HG03575 (cell line): Measurements from ENCODE around the gene PPP1R16B.

Source experiments
- ATAC-seq: cut with Tn5 transposase; IDR thresholded peaks from one replicate; pipeline ENCODE4 v1.9.1; 2021; ENCODE audit not compliant: unreplicated experiment, insufficient number of reproducible peaks, low FRiP score; ENCODE audit errors: extremely low read depth

Gene PPP1R16B

DNA sequence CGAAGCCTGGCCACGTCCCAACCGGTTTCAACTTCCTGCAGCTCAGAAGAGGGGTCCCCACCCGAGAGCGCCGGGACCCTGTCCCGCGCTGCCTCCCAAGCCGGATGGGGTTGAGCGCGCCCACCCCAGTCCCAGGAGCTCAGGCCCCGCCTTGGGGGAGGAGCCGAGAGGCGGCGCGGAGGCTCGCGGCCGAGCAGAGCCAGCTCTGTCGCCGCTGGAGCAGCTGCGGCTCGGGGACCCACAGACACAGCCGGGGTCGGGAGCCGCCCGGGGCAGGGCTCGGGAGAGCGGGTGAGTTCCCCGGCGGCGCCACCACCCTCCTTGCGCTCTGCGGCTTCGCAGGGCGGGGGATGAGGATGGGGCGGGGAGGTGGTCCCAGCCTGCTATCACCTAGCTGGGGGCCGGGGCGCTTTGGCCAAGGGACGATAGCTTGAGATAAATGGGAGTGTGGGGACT, at the start of gene PPP1R16B:
Gene PPP1R16B, plus strand, starts transcription at position 196 of the 456 bp plus-strand sequence. CDS start 30,229 bp downstream, outside the sequence.
- ATAC-seq = no peak

- ATAC-seq = no peak
Measured at GRCh38 chr20:38757145-38757775, 48.2 kb upstream of the PPP1R16B start.

DNA sequence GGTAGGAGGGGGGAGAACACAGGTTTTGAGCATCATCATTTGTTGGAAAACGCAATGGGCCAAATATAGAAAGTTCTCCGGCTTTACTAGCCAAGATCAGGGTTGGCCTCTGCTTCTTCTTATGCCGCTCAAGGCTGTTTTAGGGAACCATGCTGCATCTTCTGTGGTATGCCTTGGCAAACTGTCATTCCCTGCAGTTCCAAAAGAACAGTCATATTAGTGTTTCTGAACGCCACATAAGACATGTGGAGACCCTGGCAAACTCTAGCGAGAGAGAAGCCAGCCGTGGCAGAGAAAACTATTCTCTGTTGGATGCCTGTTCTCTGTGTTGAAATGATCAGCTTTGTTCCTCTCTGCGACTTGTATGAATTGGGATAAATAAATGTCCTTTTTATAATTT, 46.4 kb upstream of the PPP1R16B start:
- ATAC-seq = no peak

DNA sequence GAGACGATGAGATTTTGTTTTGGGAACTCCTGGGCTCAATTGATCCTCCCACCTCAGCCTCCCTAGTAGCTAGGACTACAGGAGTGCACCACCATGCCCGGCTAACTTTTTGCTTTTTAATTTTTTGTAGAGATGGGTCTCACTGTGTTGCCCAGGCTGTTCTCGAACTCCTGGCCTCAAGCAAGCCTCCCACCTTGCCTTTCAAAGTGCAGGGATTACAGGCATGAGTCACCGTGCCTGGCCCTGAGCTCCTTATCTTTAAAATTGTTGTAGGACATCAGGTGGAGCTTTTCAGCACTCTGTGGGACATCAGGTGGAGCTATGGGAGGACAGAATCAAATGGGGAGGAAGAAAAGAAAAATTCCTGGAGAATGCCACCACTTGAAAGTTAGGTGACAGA, 44.5 kb upstream of the PPP1R16B start:
- ATAC-seq = no peak

DNA sequence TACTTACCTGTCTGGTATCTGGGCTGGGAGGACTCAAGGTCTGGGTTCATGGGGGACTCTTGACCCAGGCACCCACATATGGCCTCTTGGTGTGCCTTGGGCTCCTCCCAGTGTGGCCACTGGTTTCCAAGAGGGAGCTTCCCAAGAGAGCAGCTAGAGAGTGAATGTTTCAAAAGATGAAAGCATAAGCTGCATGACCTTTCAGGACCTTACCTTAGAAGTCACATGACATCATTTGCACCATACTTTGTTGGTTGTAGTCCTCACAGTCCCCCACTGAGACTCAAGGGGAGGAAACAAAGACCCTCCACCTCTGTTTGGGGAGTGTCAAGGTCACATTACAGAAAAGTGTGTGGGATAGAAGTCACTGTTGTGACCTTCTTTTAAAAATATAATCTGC, 43.3 kb upstream of the PPP1R16B start:
- ATAC-seq = no peak

GRCh38 chr20:38763616-38764015, 41.9 kb upstream of the PPP1R16B start:
- ATAC-seq = no peak

GRCh38 chr20:38764567-38765318, 40.8 kb upstream of the PPP1R16B start:
- no peak for ATAC-seq

- ATAC-seq = no peak
Measured at GRCh38 chr20:38766071-38766470, 39.4 kb upstream of the PPP1R16B start.

DNA sequence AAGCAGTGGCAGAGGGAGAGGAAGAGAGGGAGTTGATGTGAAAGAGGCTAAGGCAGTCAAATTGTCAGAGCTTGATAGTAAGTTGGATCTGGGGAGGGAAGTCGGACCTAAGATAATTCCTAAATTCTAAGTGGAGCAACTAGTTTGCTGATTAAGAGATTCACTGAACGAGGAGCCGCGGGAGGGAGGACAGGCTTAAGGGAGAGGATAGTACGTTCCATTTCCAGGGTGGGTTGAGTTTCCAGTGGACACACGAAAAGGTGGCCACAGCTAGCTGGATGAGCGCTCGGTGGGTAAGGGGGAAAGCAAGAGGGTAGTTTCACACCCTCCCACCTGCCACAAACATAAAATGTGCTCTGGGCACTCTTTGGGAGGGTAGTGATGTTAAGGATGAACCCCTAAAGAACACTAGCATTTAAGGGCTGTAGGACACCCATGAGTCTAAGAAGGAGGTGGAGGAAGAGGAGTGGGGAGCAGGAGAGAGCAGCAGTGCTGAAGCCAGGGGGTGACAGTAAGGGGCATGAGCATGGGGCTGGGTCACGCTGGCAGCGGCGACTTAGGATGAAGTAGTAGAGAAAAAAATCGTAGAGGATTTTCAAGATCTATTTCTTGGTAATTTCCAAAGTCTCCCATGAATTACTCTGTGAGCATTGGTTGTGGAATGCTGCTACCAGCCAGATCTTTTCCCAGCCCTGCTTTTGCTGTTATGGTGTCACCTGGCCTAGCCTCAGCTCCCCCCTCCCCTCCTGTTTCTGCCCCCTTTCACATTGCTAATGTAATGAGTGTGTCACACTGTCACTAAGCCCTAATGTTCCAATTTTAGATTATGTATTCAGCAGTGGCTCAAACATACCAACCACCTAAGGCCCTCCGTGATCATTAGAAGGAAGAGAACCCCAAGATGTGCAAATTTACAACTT, 35.9 kb upstream of the PPP1R16B start:
- no peak for ATAC-seq

- ATAC-seq = no peak
Measured at GRCh38 chr20:38770546-38770945, 35.0 kb upstream of the PPP1R16B start.

GRCh38 chr20:38770970-38771369, 34.5 kb upstream of the PPP1R16B start:
- no peak for ATAC-seq

DNA sequence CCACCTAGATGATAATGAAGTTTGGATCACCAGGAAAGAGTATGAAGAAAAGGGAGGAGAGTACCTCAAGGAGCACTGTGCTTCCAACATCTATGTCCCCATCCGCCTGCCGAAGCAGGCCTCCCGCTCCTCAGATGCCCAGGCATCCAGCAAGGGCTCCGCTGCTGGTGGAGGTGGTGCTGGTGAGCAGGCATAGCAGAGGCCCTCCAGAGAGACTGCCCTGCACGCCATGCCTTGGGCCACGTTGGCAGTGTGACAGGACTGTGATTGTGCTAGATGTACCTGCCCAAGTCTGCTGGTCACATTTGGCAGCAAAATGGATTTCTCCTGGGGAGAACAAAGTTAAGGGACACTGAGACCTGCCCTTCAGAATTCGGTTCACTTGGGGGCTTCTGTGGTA, 33.9 kb upstream of the PPP1R16B start:
- ATAC-seq = no peak

- no peak for ATAC-seq
Measured at GRCh38 chr20:38774167-38774566, 31.3 kb upstream of the PPP1R16B start.

- no peak for ATAC-seq
Measured at GRCh38 chr20:38776363-38776762, 29.1 kb upstream of the PPP1R16B start.

DNA sequence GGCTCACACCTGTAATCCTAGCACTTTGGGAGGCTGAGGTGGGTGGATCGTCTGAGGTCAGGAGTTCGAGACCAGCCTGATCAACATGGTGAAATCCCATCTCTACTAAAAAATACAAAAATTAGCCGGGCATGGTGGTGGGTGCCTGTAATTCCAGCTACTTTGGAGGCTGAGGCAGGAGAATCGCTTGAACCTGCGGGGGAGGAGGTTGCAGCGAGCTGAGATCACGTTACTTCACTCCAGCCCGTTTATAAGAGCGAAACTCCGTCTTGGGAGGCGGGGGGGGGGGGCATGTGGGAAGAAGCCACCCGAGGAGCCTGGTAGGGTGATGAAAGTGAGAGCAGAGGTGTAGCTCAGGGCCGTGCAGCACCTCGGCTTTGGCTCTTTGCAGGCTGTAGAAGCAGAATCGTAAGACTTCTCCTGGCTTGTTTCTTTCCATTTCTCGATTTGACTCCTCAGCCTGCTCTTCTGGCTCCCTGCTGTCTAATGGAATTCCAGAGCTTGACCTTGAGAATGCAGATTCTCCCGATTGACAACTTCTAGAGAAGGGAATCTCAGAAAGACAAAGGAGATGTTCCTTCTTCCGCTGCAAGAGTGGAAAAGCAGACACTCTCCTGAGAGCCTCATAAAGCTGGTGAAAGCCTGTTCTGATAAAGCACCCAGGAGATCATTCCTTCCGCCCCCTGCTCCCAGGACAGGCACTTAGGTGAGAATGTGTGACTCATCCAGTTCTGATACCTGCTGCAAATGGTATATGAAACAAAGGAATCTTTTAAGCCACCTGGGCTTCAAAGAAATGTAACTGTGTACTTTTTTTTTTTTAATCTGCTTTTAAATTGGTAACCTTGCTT, 26.0 kb upstream of the PPP1R16B start:
- no peak for ATAC-seq

GRCh38 chr20:38782275-38782674, 23.2 kb upstream of the PPP1R16B start:
- no peak for ATAC-seq

DNA sequence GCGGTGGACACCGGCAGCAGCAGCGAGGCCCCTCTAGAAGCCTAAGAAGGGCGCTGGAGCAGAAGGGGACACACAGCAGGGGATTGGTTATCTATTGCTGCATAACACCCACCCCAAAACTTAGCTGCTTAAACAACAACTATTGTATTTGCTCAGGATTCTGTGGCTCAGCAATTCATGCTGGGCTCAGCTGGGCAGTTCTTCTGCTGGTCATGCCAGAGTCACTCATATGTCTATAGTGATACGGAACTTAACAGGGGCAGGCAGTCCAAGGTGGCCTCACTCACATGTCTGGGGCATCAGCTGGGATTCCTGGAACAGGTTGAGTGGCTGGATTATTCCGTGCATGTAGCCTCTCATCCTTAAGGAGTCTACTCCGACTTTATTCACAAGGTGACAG, 17.6 kb upstream of the PPP1R16B start:
- ATAC-seq = no peak

DNA sequence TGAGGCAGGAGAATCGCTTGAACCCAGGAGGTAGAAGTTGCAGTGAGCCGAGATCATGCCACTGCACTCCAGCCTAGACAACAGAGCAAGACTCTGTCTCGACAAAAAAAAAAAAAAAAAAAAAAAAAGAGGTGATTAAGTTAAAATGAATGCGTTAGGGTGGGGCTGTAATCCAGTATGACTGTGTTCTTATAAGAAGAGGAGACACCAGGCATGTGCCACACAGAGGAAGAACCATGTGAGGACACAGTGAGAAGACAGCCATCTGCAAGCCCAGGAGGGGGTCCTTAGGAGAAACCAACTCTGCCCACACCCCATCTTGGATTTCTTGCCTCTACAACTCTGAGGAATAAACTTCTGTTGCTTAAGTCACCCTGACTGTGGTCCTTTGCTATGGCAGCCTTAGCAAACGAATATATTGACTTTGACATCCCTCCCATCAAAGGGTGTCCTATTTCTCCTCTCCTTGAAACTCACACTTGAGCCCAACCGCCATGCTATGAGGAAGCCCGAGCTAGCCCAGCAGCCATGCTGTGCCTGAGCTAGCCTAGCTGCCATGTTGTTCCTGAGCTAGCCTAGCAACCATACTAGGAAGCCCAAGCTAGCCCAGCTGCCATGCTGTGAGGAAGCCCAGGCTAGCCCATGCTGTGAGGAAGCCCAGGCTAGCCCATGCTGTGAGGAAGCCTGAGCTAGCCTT, 15.8 kb upstream of the PPP1R16B start:
- ATAC-seq = no peak
